OCI-LY3 (cell line): ENCODE measurements around the gene OPN3.

Experiments used
- EZH2phosphoT487 ChIP-seq: fragments of 200-600 bp; shearing (Covaris generic); IDR thresholded peaks from 2 replicates; pipeline ENCODE4 v1.6.1; 2018; ENCODE audit warnings: antibody characterized with exemption, mixed run types, low read depth
- TF ChIP-seq, protein P1 (sequence below): fragments of 200-600, 300-600 bp; sonication (generic); IDR thresholded peaks from 2 replicates; pipeline ENCODE4 v1.5.1; 2014; ENCODE audit warnings: antibody characterized with exemption, low read length, low read depth

GRCh38 chr1:241648159-241648558 lies 8.0 kb upstream of the OPN3 start:
- TF ChIP-seq, protein P1, sequence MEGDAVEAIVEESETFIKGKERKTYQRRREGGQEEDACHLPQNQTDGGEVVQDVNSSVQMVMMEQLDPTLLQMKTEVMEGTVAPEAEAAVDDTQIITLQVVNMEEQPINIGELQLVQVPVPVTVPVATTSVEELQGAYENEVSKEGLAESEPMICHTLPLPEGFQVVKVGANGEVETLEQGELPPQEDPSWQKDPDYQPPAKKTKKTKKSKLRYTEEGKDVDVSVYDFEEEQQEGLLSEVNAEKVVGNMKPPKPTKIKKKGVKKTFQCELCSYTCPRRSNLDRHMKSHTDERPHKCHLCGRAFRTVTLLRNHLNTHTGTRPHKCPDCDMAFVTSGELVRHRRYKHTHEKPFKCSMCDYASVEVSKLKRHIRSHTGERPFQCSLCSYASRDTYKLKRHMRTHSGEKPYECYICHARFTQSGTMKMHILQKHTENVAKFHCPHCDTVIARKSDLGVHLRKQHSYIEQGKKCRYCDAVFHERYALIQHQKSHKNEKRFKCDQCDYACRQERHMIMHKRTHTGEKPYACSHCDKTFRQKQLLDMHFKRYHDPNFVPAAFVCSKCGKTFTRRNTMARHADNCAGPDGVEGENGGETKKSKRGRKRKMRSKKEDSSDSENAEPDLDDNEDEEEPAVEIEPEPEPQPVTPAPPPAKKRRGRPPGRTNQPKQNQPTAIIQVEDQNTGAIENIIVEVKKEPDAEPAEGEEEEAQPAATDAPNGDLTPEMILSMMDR, result no peak
- TF ChIP-seq EZH2phosphoT487, result no peak
